Measurements from ENCODE around the gene SLAMF9. TPM values are rescaled to one million over a fixed set of nuclear protein-coding genes. Genes with fewer than 3 reads are reported as not detected.

Gene SLAMF9
- polyA plus RNA-seq, 6 donors from 2014 or later = not detected

GRCh38 chr1:159941141-159941540 is 12.9 kb downstream of the SLAMF9 start:
- no peaks in the 10 kb centered on the region for H3K9me3 Mint-ChIP-seq
- H3K4me3 Mint-ChIP-seq = no peak overlapping the region
- no peak overlapping the region for H3K27ac Mint-ChIP-seq
- ATAC-seq (ENCODE audit: low read depth in 2 of 2) (no peak), DNase-seq (no peak)
- H3K36me3 Mint-ChIP-seq = peaks cover 0 to 5% of the 10 kb centered on the region in 2 donors
- H3K4me1 Mint-ChIP-seq = peaks cover 48 to 64% (median 63%) of the 10 kb centered on the region in 3 donors
- H3K27me3 Mint-ChIP-seq = peaks cover 11 to 30% (median 28%) of the 10 kb centered on the region in 3 donors

GRCh38 chr1:159940006-159940620 is 13.9 kb downstream of the SLAMF9 start:
- Mint-ChIP-seq H3K27ac (peak overlapping the region in 4 of 6 donors; percentile 22 to 83 (median 58)), H3K4me1 (peaks cover 51 to 68% (median 64%) of the 10 kb centered on the region in 3 donors), H3K4me3 (peak overlapping the region in 1 of 8 donors; percentile 7), H3K9me3 (no peaks in the 10 kb centered on the region), H3K36me3 (peaks cover 0 to 5% of the 10 kb centered on the region in 2 donors), H3K27me3 (peaks cover 7 to 20% (median 20%) of the 10 kb centered on the region in 3 donors)
- DNase-seq (no peak), ATAC-seq (ENCODE audit: low read depth in 2 of 2) (no peak)

GRCh38 chr1:159939678-159940002 is 14.4 kb downstream of the SLAMF9 start:
- Mint-ChIP-seq H3K27ac (peak overlapping the region in 1 of 6 donors; percentile 19), H3K4me1 (peaks cover 47 to 68% (median 63%) of the 10 kb centered on the region in 3 donors), H3K9me3 (no peaks in the 10 kb centered on the region), H3K27me3 (peaks cover 2 to 15% (median 15%) of the 10 kb centered on the region in 3 donors), H3K36me3 (peaks cover 0 to 5% of the 10 kb centered on the region in 2 donors), H3K4me3 (peak overlapping the region in 2 of 8 donors; percentile 4 to 7)
- ATAC-seq (ENCODE audit: low read depth in 2 of 2) = no peak
- DNase-seq = no peak

- Mint-ChIP-seq H3K4me3 (peak overlapping the region in 5 of 8 donors; percentile 1 to 50 (median 12)), H3K4me1 (peaks cover 46 to 67% (median 59%) of the 10 kb centered on the region in 3 donors), H3K27ac (peak overlapping the region in 4 of 6 donors; percentile 14 to 80 (median 48)), H3K36me3 (peaks cover 0 to 5% of the 10 kb centered on the region in 2 donors), H3K27me3 (peaks cover 0 to 10% (median 10%) of the 10 kb centered on the region in 3 donors), H3K9me3 (no peaks in the 10 kb centered on the region)
- DNase-seq = no peak
- ATAC-seq (ENCODE audit: low read depth in 2 of 2) = no peak
These were observed 14.9 kb downstream of the SLAMF9 start for GRCh38 chr1:159938905-159939677.

- Mint-ChIP-seq H3K4me3 (peak overlapping the region in 6 of 8 donors; percentile 61 to 92 (median 80)), H3K27ac (peak overlapping the region in 4 of 6 donors; percentile 32 to 84 (median 66)), H3K9me3 (no peaks in the 10 kb centered on the region), H3K27me3 (peaks cover 0 to 6% (median 2%) of the 10 kb centered on the region in 3 donors), H3K4me1 (peaks cover 46 to 68% (median 63%) of the 10 kb centered on the region in 3 donors), H3K36me3 (peaks cover 0 to 5% of the 10 kb centered on the region in 2 donors)
- ATAC-seq (ENCODE audit: low read depth in 2 of 2) (no peak), DNase-seq (no peak)
These were observed 15.7 kb downstream of the SLAMF9 start for GRCh38 chr1:159938211-159938852.

GRCh38 chr1:159937054-159937750 is 16.8 kb downstream of the SLAMF9 start:
- Mint-ChIP-seq H3K27ac (peak overlapping the region in 5 of 6 donors; percentile 47 to 94 (median 79)), H3K27me3 (peaks cover 0 to 5% (median 0%) of the 10 kb centered on the region in 3 donors), H3K4me1 (peaks cover 46 to 67% (median 63%) of the 10 kb centered on the region in 3 donors), H3K9me3 (no peaks in the 10 kb centered on the region), H3K36me3 (no peaks in the 10 kb centered on the region), H3K4me3 (peak overlapping the region; percentile 29 to 92 (median 81))
- DNase-seq = no peak
- peak; percentile 20 to 22 for ATAC-seq (ENCODE audit: low read depth in 2 of 2)

- ATAC-seq (ENCODE audit: low read depth in 2 of 2) (peak; percentile 73 to 76), DNase-seq (peak; percentile 76)
- peaks cover 50 to 64% (median 63%) of the 10 kb centered on the region in 3 donors for H3K4me1 Mint-ChIP-seq
- peak overlapping the region in 4 of 6 donors; percentile 32 to 87 (median 47) for H3K27ac Mint-ChIP-seq
- H3K4me3 Mint-ChIP-seq = peak overlapping the region in 7 of 8 donors; percentile 38 to 85 (median 71)
- no peaks in the 10 kb centered on the region for H3K9me3 Mint-ChIP-seq
- H3K36me3 Mint-ChIP-seq = no peaks in the 10 kb centered on the region
- H3K27me3 Mint-ChIP-seq = peaks cover 0 to 5% (median 0%) of the 10 kb centered on the region in 3 donors
These were observed 17.6 kb downstream of the SLAMF9 start for GRCh38 chr1:159936273-159936904.

GRCh38 chr1:159935719-159936272 is 18.2 kb downstream of the SLAMF9 start:
- Mint-ChIP-seq H3K4me1 (peaks cover 51 to 63% (median 61%) of the 10 kb centered on the region in 3 donors), H3K36me3 (no peaks in the 10 kb centered on the region), H3K27me3 (peaks cover 0 to 5% (median 2%) of the 10 kb centered on the region in 3 donors), H3K4me3 (peak overlapping the region in 5 of 8 donors; percentile 3 to 82 (median 61)), H3K9me3 (no peaks in the 10 kb centered on the region), H3K27ac (peak overlapping the region in 3 of 6 donors; percentile 32 to 85 (median 73))
- DNase-seq (no peak), ATAC-seq (ENCODE audit: low read depth in 2 of 2) (peak; percentile 24 to 40)

GRCh38 chr1:159935305-159935704 is 18.7 kb downstream of the SLAMF9 start:
- ATAC-seq (ENCODE audit: low read depth in 2 of 2) (no peak), DNase-seq (no peak)
- Mint-ChIP-seq H3K27me3 (peaks cover 0 to 10% (median 5%) of the 10 kb centered on the region in 3 donors), H3K4me1 (peaks cover 50 to 60% (median 59%) of the 10 kb centered on the region in 3 donors), H3K36me3 (no peaks in the 10 kb centered on the region), H3K4me3 (peak overlapping the region in 2 of 8 donors; percentile 61 to 82), H3K27ac (peak overlapping the region in 3 of 6 donors; percentile 64 to 85 (median 73)), H3K9me3 (no peaks in the 10 kb centered on the region)

- no peak overlapping the region for H3K4me3 Mint-ChIP-seq
- H3K36me3 Mint-ChIP-seq = no peaks in the 10 kb centered on the region
- ATAC-seq (ENCODE audit: low read depth in 2 of 2) = no peak
- DNase-seq = no peak
- H3K27ac Mint-ChIP-seq = peak overlapping the region in 1 of 6 donors; percentile 57
- H3K4me1 Mint-ChIP-seq = peaks cover 43 to 50% (median 50%) of the 10 kb centered on the region in 3 donors
- H3K9me3 Mint-ChIP-seq = no peaks in the 10 kb centered on the region
- H3K27me3 Mint-ChIP-seq = peaks cover 0 to 16% (median 7%) of the 10 kb centered on the region in 3 donors
These were observed 19.6 kb downstream of the SLAMF9 start for GRCh38 chr1:159934136-159935039.

- peaks cover 39 to 45% (median 40%) of the 10 kb centered on the region in 3 donors for H3K4me1 Mint-ChIP-seq
- no peak overlapping the region for H3K4me3 Mint-ChIP-seq
- H3K27me3 Mint-ChIP-seq = peaks cover 0 to 23% (median 14%) of the 10 kb centered on the region in 3 donors
- no peaks in the 10 kb centered on the region for H3K9me3 Mint-ChIP-seq
- ATAC-seq (ENCODE audit: low read depth in 2 of 2) (no peak), DNase-seq (no peak)
- peaks cover 0 to 6% of the 10 kb centered on the region in 2 donors for H3K36me3 Mint-ChIP-seq
- no peak overlapping the region for H3K27ac Mint-ChIP-seq
These were observed 20.7 kb downstream of the SLAMF9 start for GRCh38 chr1:159933347-159933746.
